Gastroesophageal sphincter (tissue), 3 donors: Measurements from ENCODE around the gene RAD18.

Experiments used
- POLR2A ChIP-seq, 2 donors: fragments of 450-650 bp; IDR thresholded peaks; one replicate each; pipeline ENCODE4 v1.6.1; 2017; ENCODE audit warnings: antibody characterized with exemption in 2 of 2, mild to moderate bottlenecking in 2 of 2, moderate library complexity in 1 of 2
- POLR2AphosphoS5 ChIP-seq: sonication (generic); formaldehyde crosslinking; IDR thresholded peaks from one replicate; pipeline ENCODE4 v1.6.1; 2017; ENCODE audit warnings: antibody characterized with exemption
- TF ChIP-seq, protein P1 (sequence below), 4 experiments: fragments of 200-600 bp in 2 of 4; fragments of 450-650 bp in 2 of 4; sonication (generic) in 1 of 4; IDR thresholded peaks; one replicate each; pipeline ENCODE4 v1.5.1; 2017 to 2019; ENCODE audit warnings: antibody characterized with exemption in 4 of 4, mild to moderate bottlenecking in 2 of 4, moderate library complexity in 2 of 4

- TF ChIP-seq POLR2AphosphoS5: no peak
- TF ChIP-seq, protein P1, sequence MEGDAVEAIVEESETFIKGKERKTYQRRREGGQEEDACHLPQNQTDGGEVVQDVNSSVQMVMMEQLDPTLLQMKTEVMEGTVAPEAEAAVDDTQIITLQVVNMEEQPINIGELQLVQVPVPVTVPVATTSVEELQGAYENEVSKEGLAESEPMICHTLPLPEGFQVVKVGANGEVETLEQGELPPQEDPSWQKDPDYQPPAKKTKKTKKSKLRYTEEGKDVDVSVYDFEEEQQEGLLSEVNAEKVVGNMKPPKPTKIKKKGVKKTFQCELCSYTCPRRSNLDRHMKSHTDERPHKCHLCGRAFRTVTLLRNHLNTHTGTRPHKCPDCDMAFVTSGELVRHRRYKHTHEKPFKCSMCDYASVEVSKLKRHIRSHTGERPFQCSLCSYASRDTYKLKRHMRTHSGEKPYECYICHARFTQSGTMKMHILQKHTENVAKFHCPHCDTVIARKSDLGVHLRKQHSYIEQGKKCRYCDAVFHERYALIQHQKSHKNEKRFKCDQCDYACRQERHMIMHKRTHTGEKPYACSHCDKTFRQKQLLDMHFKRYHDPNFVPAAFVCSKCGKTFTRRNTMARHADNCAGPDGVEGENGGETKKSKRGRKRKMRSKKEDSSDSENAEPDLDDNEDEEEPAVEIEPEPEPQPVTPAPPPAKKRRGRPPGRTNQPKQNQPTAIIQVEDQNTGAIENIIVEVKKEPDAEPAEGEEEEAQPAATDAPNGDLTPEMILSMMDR (IDR thresholded peaks at IDR 0.05): no peak
- TF ChIP-seq POLR2A (IDR thresholded peaks at IDR 0.05): no peak
These were observed 18.4 kb upstream of the RAD18 start for GRCh38 chr3:8981700-8982099.
